ENCODE measurements around the gene RABEP2. TPM values are rescaled to one million over a fixed set of nuclear protein-coding genes. Genes with fewer than 3 reads are reported as not detected.

Gene RABEP2
- total and polyA plus RNA-seq, 2 donors (not counting 1 experiment from before 2014, with no cell fraction given), result 5.9 to 22.6 TPM

- no peak for DNase-seq (ENCODE audit: low read depth in 2 of 2)
- no peak overlapping the region for H3K27ac ChIP-seq (ENCODE audit: insufficient read depth, low read length)
- H3K4me2 ChIP-seq (ENCODE audit: extremely low read depth, insufficient read depth, low read length), result peak overlapping the region; percentile 77
- no peaks in the 10 kb centered on the region for H3K79me2 ChIP-seq (ENCODE audit: control insufficient read depth, insufficient read depth, low read length)
- no peaks in the 10 kb centered on the region for H3K27me3 ChIP-seq (ENCODE audit: control insufficient read depth, insufficient read depth, low read length)
- peaks cover 6% of the 10 kb centered on the region for H3K4me1 ChIP-seq (ENCODE audit: control insufficient read depth, extremely low read depth, insufficient read depth, low read length)
- H3K4me3 ChIP-seq (replicated peaks in 1 of 4; ENCODE audit: control extremely low read depth in 1 of 4, insufficient read depth in 1 of 4, low read depth in 3 of 4, low read length in 4 of 4), result peak overlapping the region; percentile 68 to 82 (median 74)
- peak overlapping the region; percentile 60 for H3K9ac ChIP-seq (ENCODE audit: insufficient read depth, low read length)
- H4K20me1 ChIP-seq (ENCODE audit: control insufficient read depth, extremely low read depth, insufficient read depth, low read length), result no peaks in the 10 kb centered on the region
- H2AFZ ChIP-seq (ENCODE audit: low read length), result peak overlapping the region; percentile 86
- H3K36me3 ChIP-seq (ENCODE audit: control insufficient read depth, insufficient read depth, low read length), result no peaks in the 10 kb centered on the region
- no peaks in the 10 kb centered on the region for H3K9me3 ChIP-seq (ENCODE audit: control insufficient read depth, insufficient read depth, low read depth, low read length)
- no peak for TF ChIP-seq CTCF (conservative IDR thresholded peaks at IDR 0.05 in 1 of 2, IDR thresholded peaks at IDR 0.05 in 1 of 2; ENCODE audit: low read depth in 1 of 2, low read length in 2 of 2)
Observed at GRCh38 chr16:28879261-28879840, 45.7 kb downstream of the RABEP2 start.

GRCh38 chr16:28878083-28878926, 46.7 kb downstream of the RABEP2 start, which contains the start of gene ATP2A1:
ATP2A1 (plus strand) TSS chr16:28878488; CDS start chr16:28878672, 184 bp downstream.
- peak within 1 kb of the TSS; percentile 86 for H2AFZ ChIP-seq (ENCODE audit: low read length)
- TF ChIP-seq CTCF (conservative IDR thresholded peaks at IDR 0.05 in 1 of 2, IDR thresholded peaks at IDR 0.05 in 1 of 2; ENCODE audit: low read depth in 1 of 2, low read length in 2 of 2), result no peak
- no peak for TF ChIP-seq EZH2 (IDR thresholded peaks at IDR 0.05; ENCODE audit: low read length, missing control alignments)
- H3K36me3 ChIP-seq (ENCODE audit: control insufficient read depth, insufficient read depth, low read length), result peaks cover 3% of the 10 kb centered on the region
- peak within 1 kb of the TSS; percentile 60 for H3K9ac ChIP-seq (ENCODE audit: insufficient read depth, low read length)
- no peaks in the 10 kb centered on the region for H3K79me2 ChIP-seq (ENCODE audit: control insufficient read depth, insufficient read depth, low read length)
- no peaks in the 10 kb centered on the region for H3K9me3 ChIP-seq (ENCODE audit: control insufficient read depth, insufficient read depth, low read depth, low read length)
- no peaks in the 10 kb centered on the region for H3K27me3 ChIP-seq (ENCODE audit: control insufficient read depth, insufficient read depth, low read length)
- peak within 1 kb of the TSS; percentile 68 to 82 (median 74) for H3K4me3 ChIP-seq (replicated peaks in 1 of 4; ENCODE audit: control extremely low read depth in 1 of 4, insufficient read depth in 1 of 4, low read depth in 3 of 4, low read length in 4 of 4)
- no peaks in the 10 kb centered on the region for H4K20me1 ChIP-seq (ENCODE audit: control insufficient read depth, extremely low read depth, insufficient read depth, low read length)
- H3K27ac ChIP-seq (ENCODE audit: insufficient read depth, low read length), result no peak within 1 kb of the TSS
- peaks cover 6% of the 10 kb centered on the region for H3K4me1 ChIP-seq (ENCODE audit: control insufficient read depth, extremely low read depth, insufficient read depth, low read length)
- peak within 1 kb of the TSS; percentile 77 for H3K4me2 ChIP-seq (ENCODE audit: extremely low read depth, insufficient read depth, low read length)
- no peak for DNase-seq (ENCODE audit: low read depth in 2 of 2)

- Histone ChIP-seq H3K27ac (ENCODE audit: insufficient read depth, low read length) (no peak overlapping the region), H3K27me3 (ENCODE audit: control insufficient read depth, insufficient read depth, low read length) (no peaks in the 10 kb centered on the region), H3K9ac (ENCODE audit: insufficient read depth, low read length) (no peak overlapping the region), H3K9me3 (ENCODE audit: control insufficient read depth, insufficient read depth, low read depth, low read length) (no peaks in the 10 kb centered on the region), H3K36me3 (ENCODE audit: control insufficient read depth, insufficient read depth, low read length) (peaks cover 3% of the 10 kb centered on the region), H4K20me1 (ENCODE audit: control insufficient read depth, extremely low read depth, insufficient read depth, low read length) (no peaks in the 10 kb centered on the region), H2AFZ (ENCODE audit: low read length) (no peak overlapping the region), H3K4me3 (replicated peaks in 1 of 4; ENCODE audit: control extremely low read depth in 1 of 4, insufficient read depth in 1 of 4, low read depth in 3 of 4, low read length in 4 of 4) (no peak overlapping the region), H3K4me2 (ENCODE audit: extremely low read depth, insufficient read depth, low read length) (no peak overlapping the region), H3K79me2 (ENCODE audit: control insufficient read depth, insufficient read depth, low read length) (no peaks in the 10 kb centered on the region), H3K4me1 (ENCODE audit: control insufficient read depth, extremely low read depth, insufficient read depth, low read length) (peaks cover 6% of the 10 kb centered on the region)
- TF ChIP-seq CTCF (conservative IDR thresholded peaks at IDR 0.05 in 1 of 2, IDR thresholded peaks at IDR 0.05 in 1 of 2; ENCODE audit: low read depth in 1 of 2, low read length in 2 of 2) (no peak), EZH2 (IDR thresholded peaks at IDR 0.05; ENCODE audit: low read length, missing control alignments) (no peak)
- DNase-seq (ENCODE audit: low read depth in 2 of 2), result no peak
Observed at GRCh38 chr16:28877655-28878000, 47.4 kb downstream of the RABEP2 start.
